NCI-H2029 (cell line): ENCODE results near the gene HSPB9.
"Not testable (repeated sequence)": the region's sequence is repeated elsewhere in the genome, so short reads cannot be mapped to it uniquely, and the experiment has no call there.

Source experiments
- DNase-seq: peaks from one replicate; lab custom pipeline; 2025; lab: John Stamatoyannopoulos, UW

The HSPB9 gene

DNA sequence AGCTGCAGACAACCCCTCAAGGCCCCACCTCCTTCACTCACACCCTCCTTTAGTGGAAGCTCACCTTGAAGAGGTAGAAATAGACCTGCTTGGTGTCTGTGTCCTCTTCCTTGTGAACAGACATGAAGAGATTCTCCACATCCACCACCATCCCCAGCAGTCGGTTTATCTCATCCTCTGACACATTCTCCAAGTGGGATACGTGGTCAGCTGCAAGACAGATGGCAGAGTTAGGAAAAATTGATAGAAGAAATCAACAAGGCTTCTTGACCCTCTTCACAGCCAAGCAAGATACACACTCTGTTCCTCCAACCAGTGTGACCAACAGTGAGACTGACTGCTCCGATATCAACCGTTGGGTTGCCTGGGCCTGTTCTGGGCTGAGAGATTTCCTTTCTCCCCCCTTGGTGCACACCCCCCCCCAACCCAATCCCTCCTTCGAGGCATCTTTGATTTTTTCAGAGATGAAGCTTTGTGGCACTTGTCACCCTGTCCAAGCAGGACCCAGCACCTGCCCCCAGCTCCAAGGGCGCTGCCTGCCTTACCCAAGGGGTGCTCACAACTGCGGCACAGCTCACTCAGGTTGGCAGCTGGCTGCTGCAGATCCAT, 2.3 kb upstream of the HSPB9 start:
- DNase-seq: no peak

- DNase-seq: peak; percentile 70
Observed at GRCh38 chr17:42120770-42121769, 1.5 kb upstream of the HSPB9 start, which contains the start of gene KAT2A. KAT2A (minus strand) TSS chr17:42121367; CDS start chr17:42121304, 63 bp downstream.

- DNase-seq: no peak
Observed at GRCh38 chr17:42124256-42124655, 1.7 kb downstream of the HSPB9 start.

DNA sequence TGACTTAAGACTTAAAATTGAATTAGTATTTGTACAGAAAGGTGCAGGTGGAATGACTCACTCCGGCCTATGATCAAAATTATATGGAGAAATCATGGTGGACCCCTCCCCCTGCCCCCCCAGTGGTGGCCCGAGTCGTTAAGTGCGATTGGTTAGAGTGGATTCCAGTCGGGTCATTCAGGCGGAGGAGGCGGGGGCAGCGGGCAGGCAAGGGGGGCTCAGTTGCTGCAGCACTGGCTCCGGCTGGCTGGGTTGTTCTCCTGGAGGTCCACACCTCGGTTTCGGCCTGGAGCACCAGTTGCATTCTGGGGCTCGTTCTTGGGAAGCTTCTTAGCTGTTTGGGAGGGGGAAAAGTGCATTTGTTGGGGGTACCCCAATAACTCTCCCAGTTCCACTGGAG, 3.0 kb downstream of the HSPB9 start:
- DNase-seq: no peak

DNA sequence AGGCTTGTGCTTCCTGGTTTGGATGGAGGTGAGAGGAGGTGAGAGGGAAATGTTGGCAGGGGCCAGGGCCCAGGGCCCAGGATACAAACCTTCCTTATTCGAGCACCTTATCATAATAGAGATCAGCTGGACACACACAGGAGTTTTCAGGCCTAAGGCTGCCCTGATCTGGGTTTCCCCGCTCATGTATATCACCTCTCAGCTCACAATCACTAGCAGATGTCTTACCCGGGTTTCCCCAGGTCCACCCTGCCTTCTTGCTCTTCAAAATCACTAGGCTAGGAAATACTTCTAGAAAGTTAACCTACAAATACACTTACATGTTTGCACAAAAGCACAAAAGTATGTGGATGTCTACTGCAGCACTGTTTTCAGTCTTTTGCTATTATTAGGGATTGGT, 4.2 kb downstream of the HSPB9 start:
- DNase-seq: no peak

DNA sequence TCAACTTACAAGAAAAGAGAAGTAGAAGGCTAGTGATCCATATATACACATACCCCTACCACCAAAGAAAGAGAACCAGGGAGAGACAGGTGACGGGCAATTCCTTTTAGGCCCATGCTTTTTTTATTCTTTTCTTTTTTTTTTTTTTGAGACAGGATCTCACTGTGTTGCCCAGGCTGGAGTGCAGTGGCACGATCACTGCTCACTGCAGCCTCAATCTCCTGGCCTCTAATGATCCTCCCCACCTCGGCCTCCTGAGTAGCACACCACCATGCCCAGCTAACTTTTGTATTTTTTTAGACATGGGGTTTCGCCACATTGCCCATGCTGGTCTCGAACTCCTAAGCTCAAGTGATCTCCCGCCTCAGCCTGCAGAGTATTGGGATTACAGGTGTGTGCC, 4.8 kb downstream of the HSPB9 start:
- DNase-seq: no peak

- DNase-seq: no peak
Observed at GRCh38 chr17:42129109-42129837, 6.7 kb downstream of the HSPB9 start.

- DNase-seq: no peak
Observed at GRCh38 chr17:42130310-42130936, 7.8 kb downstream of the HSPB9 start.

DNA sequence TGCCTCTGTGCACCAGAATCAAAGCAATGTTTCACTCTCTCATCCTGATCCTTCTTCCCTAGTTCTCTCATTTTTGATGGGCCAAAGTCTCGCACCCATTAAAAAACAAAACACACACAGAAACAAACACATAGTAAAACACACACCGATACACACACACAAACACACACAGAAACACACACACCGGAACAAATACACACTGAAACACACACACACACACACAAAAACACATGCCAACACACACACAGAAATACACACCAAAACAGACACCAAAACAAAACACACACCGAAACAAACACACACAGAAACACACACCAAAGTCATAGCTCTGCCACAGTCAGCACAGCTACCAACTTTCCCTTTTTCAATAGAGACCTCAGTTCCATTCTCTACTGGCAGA, 8.6 kb downstream of the HSPB9 start:
- DNase-seq: no peak

DNA sequence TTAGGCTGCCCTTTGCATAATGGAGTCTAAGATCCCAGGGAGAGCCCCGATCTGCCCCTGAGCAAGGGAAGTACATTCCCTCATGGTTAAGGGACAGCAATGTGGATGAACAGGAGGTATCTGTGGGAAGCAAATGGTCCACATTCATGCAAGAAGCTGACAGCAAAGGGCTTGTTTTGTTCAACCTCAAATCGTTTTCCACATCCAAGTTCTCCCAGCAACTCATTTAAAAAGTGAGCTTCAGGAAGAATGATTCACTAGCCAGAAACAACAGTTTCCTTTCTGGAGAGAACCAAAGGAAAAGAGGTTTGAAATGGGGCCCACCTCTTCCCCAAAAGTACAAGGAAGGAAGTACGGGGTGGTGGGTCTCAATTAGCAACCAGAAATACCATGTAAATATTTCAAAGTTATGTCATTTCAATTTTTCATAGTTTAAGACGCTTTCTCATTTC, 9.4 kb downstream of the HSPB9 start:
- no peak for DNase-seq

- peak; percentile 59 for DNase-seq
Observed at GRCh38 chr17:42132941-42133340, 10.3 kb downstream of the HSPB9 start.

DNA sequence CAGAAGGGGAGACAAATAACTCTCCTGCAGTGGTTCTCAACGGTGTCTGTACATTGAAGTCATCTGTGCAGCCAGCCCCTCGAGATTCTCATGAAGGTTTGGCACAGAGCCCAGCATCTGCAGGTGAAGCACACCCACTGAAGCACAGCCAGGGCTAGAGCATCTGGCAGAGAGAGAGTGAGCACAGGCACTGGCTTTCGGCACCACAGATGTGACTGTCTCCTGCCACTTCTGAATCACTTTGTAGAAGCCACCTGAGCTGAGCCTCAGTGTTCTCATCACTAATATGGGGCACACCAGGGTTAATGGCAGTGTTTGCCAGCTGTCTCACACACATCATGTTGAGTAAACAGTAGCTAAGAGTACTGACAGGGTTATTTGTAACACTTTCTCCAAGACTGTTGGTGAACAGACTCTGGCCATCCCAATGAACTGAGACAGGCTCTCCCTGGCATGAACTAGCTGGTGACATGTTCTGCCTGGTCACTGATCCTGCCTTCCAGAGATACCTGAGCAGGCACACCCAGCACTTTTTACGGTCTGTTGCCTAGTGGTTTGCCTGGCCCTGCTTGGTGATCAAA, 10.9 kb downstream of the HSPB9 start:
- DNase-seq: peak; percentile 86

DNA sequence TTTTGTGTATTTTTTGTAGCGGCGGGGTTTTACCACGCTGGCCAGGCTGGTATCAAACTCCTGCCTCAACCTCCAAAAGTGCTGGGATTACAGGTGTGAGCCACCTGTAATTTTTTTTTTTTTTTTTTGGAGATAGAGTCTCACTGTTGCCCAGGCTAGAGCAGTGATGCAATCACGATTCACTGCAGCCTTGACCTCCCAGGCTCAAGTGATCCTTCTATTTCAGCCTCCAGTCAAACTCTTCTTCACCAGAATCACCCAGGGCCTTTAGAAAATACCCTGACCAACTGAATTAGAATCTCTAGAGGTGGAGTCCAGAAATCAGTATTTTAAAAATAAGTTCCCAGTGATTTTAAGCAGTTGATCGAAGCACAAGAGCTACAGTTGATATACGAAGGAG, 12.5 kb downstream of the HSPB9 start:
- DNase-seq: no peak

DNA sequence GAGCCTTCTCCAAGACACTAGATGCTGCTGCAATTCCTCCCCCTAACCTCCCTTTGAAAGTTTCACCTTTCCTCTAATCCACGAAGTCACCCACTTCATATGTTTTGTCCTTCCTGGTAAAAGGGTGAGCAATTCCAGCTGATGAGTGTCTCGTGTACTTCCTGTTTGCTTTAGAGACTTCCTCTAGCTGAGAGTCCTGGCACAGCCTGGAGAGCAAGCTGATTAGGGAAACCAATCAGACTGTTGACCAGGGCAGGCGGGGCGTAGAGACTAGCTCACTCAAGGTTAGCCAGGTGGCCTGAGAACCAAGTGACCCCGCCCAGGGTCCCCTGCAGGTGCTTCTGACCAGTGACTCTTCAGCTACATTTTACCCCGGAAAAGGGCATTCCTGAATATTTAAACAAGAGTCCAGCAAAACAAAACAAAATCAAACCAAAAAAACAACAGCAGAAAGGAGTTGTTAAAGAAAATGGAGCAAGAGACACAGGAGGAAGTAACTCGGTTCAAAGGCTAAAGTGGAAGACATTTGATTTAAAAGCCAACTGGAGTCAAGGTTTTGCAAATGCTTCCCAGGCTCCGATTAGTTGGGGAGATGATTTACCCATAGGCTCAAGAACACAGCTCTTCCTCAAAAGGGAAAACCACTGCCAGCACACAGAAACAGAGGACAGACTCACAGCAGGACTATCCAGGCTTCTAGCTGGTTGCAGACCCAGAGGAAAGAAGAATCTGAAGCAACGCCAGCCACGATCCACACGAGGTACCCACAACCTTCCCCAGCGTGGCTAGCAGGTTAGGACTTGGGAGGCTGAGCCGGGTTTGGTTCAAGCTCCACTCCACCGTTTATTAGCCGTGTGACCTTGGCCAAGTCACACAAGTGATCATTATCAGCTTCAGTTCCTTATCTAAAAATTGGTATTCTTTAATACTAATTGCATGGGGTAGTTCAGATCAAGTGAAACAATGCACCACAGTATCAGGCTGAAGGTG, 13.4 kb downstream of the HSPB9 start:
- peak; percentile 90 for DNase-seq

GRCh38 chr17:42136654-42137051, 14.0 kb downstream of the HSPB9 start:
- no peak for DNase-seq

GRCh38 chr17:42138749-42139492, 16.3 kb downstream of the HSPB9 start:
- DNase-seq: no peak

GRCh38 chr17:42140690-42141089, 18.1 kb downstream of the HSPB9 start:
- not testable (repeated sequence) for DNase-seq

DNA sequence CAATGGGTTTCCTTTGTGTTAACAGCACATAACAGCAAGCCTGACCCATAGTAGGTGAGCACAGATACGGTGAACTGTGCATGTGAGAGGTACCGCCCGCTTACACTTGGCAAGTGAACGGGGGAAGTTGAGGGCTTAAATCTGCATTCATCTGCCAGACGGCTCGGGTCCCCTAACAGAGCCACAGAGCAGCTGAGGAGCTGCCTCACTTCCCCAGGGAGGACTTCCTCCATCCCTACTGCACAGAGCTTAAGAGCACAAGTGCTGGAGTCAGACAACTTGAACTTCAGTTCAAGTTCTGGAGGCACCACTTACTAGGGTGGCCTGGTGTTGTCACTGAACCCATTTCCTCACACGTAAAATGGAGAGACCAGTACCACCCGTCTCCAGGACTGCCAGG, 18.8 kb downstream of the HSPB9 start:
- no peak for DNase-seq

- no peak for DNase-seq
Observed at GRCh38 chr17:42142371-42142896, 19.8 kb downstream of the HSPB9 start.
